ENCODE data around the gene MGAT3.

DNA sequence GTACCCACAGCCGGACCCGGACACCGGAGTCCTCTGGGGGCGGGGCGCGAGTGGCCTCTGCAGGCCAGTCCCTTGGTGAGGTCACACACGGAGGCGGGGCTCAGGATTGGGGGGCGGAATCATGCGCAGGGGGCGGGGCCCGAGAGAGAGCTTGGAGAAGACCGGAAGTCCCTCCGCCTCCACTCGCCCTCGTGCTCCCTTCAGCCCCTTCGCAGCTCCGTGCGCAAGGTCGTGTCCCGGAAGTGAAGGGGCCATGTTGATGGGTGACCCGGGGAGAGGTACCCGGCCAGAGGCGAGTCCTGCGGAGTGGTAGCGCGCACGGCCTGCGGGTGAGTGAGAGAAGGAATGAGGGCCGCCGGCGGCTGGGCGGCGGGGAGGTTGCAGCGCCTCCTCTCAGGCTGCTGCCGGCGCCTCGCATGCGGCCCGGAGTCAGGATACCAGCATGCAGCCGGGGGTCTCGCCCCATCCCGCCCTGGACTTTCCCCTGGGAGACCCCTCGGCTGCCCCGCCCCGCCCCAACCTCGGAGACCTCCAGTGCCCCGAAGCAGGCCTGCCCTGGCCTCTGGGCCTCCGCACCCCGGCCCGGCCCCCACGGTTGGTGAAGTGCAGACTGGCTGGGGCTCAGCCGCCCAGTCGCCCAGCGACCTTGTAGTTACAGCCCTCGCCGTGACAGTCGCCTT, 45.4 kb downstream of the MGAT3 start, which contains the start of gene MIEF1:
- TF ChIP-seq, protein P1, sequence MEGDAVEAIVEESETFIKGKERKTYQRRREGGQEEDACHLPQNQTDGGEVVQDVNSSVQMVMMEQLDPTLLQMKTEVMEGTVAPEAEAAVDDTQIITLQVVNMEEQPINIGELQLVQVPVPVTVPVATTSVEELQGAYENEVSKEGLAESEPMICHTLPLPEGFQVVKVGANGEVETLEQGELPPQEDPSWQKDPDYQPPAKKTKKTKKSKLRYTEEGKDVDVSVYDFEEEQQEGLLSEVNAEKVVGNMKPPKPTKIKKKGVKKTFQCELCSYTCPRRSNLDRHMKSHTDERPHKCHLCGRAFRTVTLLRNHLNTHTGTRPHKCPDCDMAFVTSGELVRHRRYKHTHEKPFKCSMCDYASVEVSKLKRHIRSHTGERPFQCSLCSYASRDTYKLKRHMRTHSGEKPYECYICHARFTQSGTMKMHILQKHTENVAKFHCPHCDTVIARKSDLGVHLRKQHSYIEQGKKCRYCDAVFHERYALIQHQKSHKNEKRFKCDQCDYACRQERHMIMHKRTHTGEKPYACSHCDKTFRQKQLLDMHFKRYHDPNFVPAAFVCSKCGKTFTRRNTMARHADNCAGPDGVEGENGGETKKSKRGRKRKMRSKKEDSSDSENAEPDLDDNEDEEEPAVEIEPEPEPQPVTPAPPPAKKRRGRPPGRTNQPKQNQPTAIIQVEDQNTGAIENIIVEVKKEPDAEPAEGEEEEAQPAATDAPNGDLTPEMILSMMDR (IDR thresholded peaks at IDR 0.05), result no peak
- peak in 1 of 2 donors; percentile 46 for TF ChIP-seq POLR2A (IDR thresholded peaks at IDR 0.05)

All from adrenal gland (tissue), 5 donors.